GM10248 (cell line): ENCODE data around the gene POLR3H.
"Not testable (repeated sequence)": the region's sequence is repeated elsewhere in the genome, so short reads cannot be mapped to it uniquely, and the experiment has no call there.

Experiments
- CTCF ChIA-PET: fragments of 300-600 bp; sonication (Branson Sonifier 250); formaldehyde crosslinking; extraction: SDS; loops from one replicate; lab custom pipeline; 2021; ENCODE audit warnings: antibody characterized with exemption; lab: Yijun Ruan, JAX
- POLR2A ChIA-PET: fragments of 350-650 bp; sonication (Branson Sonifier 250); formaldehyde crosslinking; extraction: SDS; loops from one replicate; lab custom pipeline; 2020; ENCODE audit warnings: antibody characterized with exemption; lab: Yijun Ruan, JAX
- DNase-seq: peaks from one replicate; pipeline ENCODE4 v3.0.0; 2012; ENCODE audit errors: extremely low spot score
- CTCF ChIP-seq: IDR thresholded peaks from 2 replicates; pipeline ENCODE4 v1.5.1; 2012; ENCODE audit warnings: mild to moderate bottlenecking, low read depth; ENCODE audit errors: extremely low read depth, missing control alignments, control extremely low read depth

Gene POLR3H

GRCh38 chr22:41561335-41561734 is 17.1 kb upstream of the POLR3H start:
- no peak for DNase-seq
- no peak for TF ChIP-seq CTCF
- CTCF ChIA-PET, result no interaction called here
- POLR2A ChIA-PET, result no interaction called here

GRCh38 chr22:41560095-41560471 is 15.8 kb upstream of the POLR3H start:
- POLR2A ChIA-PET, result no interaction called here
- CTCF ChIA-PET, result no interaction called here
- no peak for TF ChIP-seq CTCF
- DNase-seq, result no peak

- DNase-seq, POLR2A ChIA-PET: not testable (repeated sequence)
- CTCF ChIA-PET, result interaction anchor here (2.1 to 2.5 kb wide), 2 partner anchors 10 to 155 kb away, joined by 7 to 10 read pairs; no protein-coding TSS in a partner anchor
These were observed 14.0 kb upstream of the POLR3H start for GRCh38 chr22:41558241-41558630.

- no peak for TF ChIP-seq CTCF
- POLR2A ChIA-PET, result no interaction called here
- CTCF ChIA-PET, result interaction anchor here (0.5 to 2.5 kb wide), 7 partner anchors 10 to 154 kb away, joined by 3 to 10 read pairs (median 4); no protein-coding TSS in a partner anchor
- peak; percentile 65 for DNase-seq
These were observed 13.4 kb upstream of the POLR3H start for GRCh38 chr22:41557401-41558240.

GRCh38 chr22:41556561-41556960 is 12.3 kb upstream of the POLR3H start:
- ChIA-PET POLR2A (no interaction called here), CTCF (interaction anchor here (1.3 to 2.5 kb wide), 5 partner anchors 11 to 29 kb away, joined by 3 to 10 read pairs (median 5); no protein-coding TSS in a partner anchor)
- DNase-seq, result no peak
- TF ChIP-seq CTCF, result no peak

GRCh38 chr22:41555325-41555982 is 11.2 kb upstream of the POLR3H start:
- ChIA-PET POLR2A (no interaction called here), CTCF (interaction anchor here (1.0 to 2.5 kb wide), 4 partner anchors 12 to 42 kb away, joined by 3 to 10 read pairs (median 6); no protein-coding TSS in a partner anchor)
- DNase-seq, result no peak
- no peak for TF ChIP-seq CTCF
